ENCODE results near the gene BTBD2. TPM values are rescaled to one million over a fixed set of nuclear protein-coding genes. Genes with fewer than 3 reads are reported as not detected.

The BTBD2 gene
- total and polyA plus RNA-seq, 2 of the 8 experiments (the other 6 are each of a cell fraction or from before 2014, with no cell fraction given), result 91.7 to 92.3 TPM

- Histone ChIP-seq H3K27me3 (replicated peaks in 1 of 4; ENCODE audit: control insufficient read depth in 3 of 4, extremely low read depth in 1 of 4, insufficient read depth in 3 of 4, low read length in 3 of 4) (no peaks in the 10 kb centered on the region), H2AFZ (ENCODE audit: low read length) (no peak overlapping the region), H3K4me1 (replicated peaks in 1 of 4; ENCODE audit: control insufficient read depth in 3 of 4, insufficient read depth in 4 of 4, low read length in 3 of 4) (peaks cover 0 to 5% (median 3%) of the 10 kb centered on the region in 4 experiments; a peak in 3 of 7 replicates), H3K27ac (ENCODE audit: low read depth, low read length) (no peak overlapping the region), H3K18ac (ENCODE audit: extremely low read depth, low read length) (no peak overlapping the region), H3K79me2 (ENCODE audit: control insufficient read depth in 1 of 2, insufficient read depth in 2 of 2, low read length in 2 of 2) (no peaks in the 10 kb centered on the region), H3K14ac (ENCODE audit: insufficient read length) (no peak overlapping the region), H2AK5ac (ENCODE audit: low read depth, low read length) (no peak overlapping the region), H2BK12ac (ENCODE audit: low read depth, low read length) (no peak overlapping the region), H3K4me3 (ENCODE audit: extremely low read depth in 1 of 4, insufficient read depth in 2 of 4, low read depth in 3 of 4, low read length in 4 of 4) (no peak overlapping the region), H3K79me1 (ENCODE audit: low read depth, low read length) (no peaks in the 10 kb centered on the region), H3K9ac (replicated peaks in 1 of 4; ENCODE audit: extremely low read depth in 1 of 4, low read depth in 3 of 4, low read length in 3 of 4) (no peak overlapping the region), H2BK20ac (ENCODE audit: low read length) (no peak overlapping the region), H2BK5ac (ENCODE audit: low read depth, low read length) (no peak overlapping the region), H4K20me1 (replicated peaks in 1 of 2; ENCODE audit: control insufficient read depth in 1 of 2, insufficient read depth in 2 of 2, low read length in 2 of 2) (no peaks in the 10 kb centered on the region), H3K23me2 (ENCODE audit: low read depth, low read length) (no peaks in the 10 kb centered on the region), H3K36me3 (ENCODE audit: control insufficient read depth in 2 of 4, insufficient read depth in 4 of 4, low read length in 3 of 4) (no peaks in the 10 kb centered on the region), H3K9me3 (ENCODE audit: insufficient read depth in 2 of 2, low read depth in 1 of 2, low read length in 1 of 2) (0 out of 4 replicates have a peak, but pooled peaks cover 2 to 3% of the 10 kb centered on the region in 2 experiments), H2BK15ac (ENCODE audit: low read length) (no peak overlapping the region), H2BK120ac (replicated peaks; ENCODE audit: low read depth, low read length) (no peak overlapping the region), H3K4ac (replicated peaks; ENCODE audit: insufficient read length, low read depth, low read length) (no peak overlapping the region), H4K8ac (ENCODE audit: extremely low read depth, insufficient read depth, low read length) (no peak overlapping the region), H3K56ac (replicated peaks; ENCODE audit: insufficient read length, low read depth, low read length) (no peak overlapping the region), H4K91ac (replicated peaks; ENCODE audit: insufficient read length, low read length) (no peak overlapping the region), H3K4me2 (ENCODE audit: insufficient read depth in 1 of 2, low read depth in 2 of 2, low read length in 2 of 2) (no peak overlapping the region), H4K5ac (ENCODE audit: insufficient read length, low read depth, low read length) (no peak overlapping the region), H3K23ac (ENCODE audit: insufficient read length) (no peak overlapping the region)
- WGBS, 2 experiments (ENCODE audit: extremely low coverage in 1 of 2, insufficient coverage in 1 of 2, insufficient read length in 1 of 2, insufficient replicate concordance in 2 of 2, low coverage in 1 of 2, low lambda C conversion rate in 2 of 2, missing lambda C conversion rate in 1 of 2), result 93% methylated on average over 10 of the region's 10 CpGs; no CpG with 5 or more reads in 1 of the 2 experiments
- ChIA-PET POLR2A (ENCODE audit: partially characterized antibody) (interaction anchor here (1.2 to 27.5 kb wide), 3 partner anchors 8 to 24 kb away, joined by 5 to 524 read pairs (median 9); partner anchors contain the start of gene MKNK2), CTCF (ENCODE audit: partially characterized antibody) (interaction anchor here (1.0 to 1.2 kb wide), 4 partner anchors 20 to 41 kb away, joined by 3 to 4 read pairs (median 3); no protein-coding TSS in a partner anchor)
- FAIRE-seq (no peak), DNase-seq (ENCODE audit: low read depth in 1 of 2, low spot score in 2 of 2) (no peak)
- no peak for TF ChIP-seq PHF8 (conservative IDR thresholded peaks at IDR 0.05; ENCODE audit: low read depth, low read length)
- TF ChIP-seq BRCA1 (IDR thresholded peaks at IDR 0.05; ENCODE audit: low read depth, low read length), result no peak
- TF ChIP-seq, protein P1, sequence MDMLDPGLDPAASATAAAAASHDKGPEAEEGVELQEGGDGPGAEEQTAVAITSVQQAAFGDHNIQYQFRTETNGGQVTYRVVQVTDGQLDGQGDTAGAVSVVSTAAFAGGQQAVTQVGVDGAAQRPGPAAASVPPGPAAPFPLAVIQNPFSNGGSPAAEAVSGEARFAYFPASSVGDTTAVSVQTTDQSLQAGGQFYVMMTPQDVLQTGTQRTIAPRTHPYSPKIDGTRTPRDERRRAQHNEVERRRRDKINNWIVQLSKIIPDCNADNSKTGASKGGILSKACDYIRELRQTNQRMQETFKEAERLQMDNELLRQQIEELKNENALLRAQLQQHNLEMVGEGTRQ (IDR thresholded peaks at IDR 0.05; ENCODE audit: low read length), result no peak
- TF ChIP-seq CEBPB (IDR thresholded peaks at IDR 0.05; ENCODE audit: low read depth, low read length), result no peak
These were observed 11.3 kb upstream of the BTBD2 start for GRCh38 chr19:2026770-2027169.
